ENCODE data around the gene UQCC2.

Gene UQCC2

GRCh38 chr6:33737267-33738026 lies 25.9 kb upstream of the UQCC2 start:
- Histone ChIP-seq H3K23ac (ENCODE audit: low read depth, low read length, poor library complexity) (no peak overlapping the region), H3K79me1 (ENCODE audit: low read depth, low read length) (no peaks in the 10 kb centered on the region), H3K27ac (replicated peaks; ENCODE audit: low read length) (no peak overlapping the region), H3K4ac (ENCODE audit: low read length) (no peak overlapping the region), H3K9me3 (replicated peaks in 1 of 2; ENCODE audit: control insufficient read depth in 2 of 2, insufficient read depth in 1 of 2, low read depth in 1 of 2, low read length in 2 of 2) (no peaks in the 10 kb centered on the region), H2AK5ac (ENCODE audit: low read depth, low read length) (peak overlapping the region; percentile 24), H3K4me1 (ENCODE audit: control insufficient read depth in 2 of 2, insufficient read depth in 1 of 2, low read depth in 1 of 2, low read length in 2 of 2) (no peaks in the 10 kb centered on the region), H2BK15ac (ENCODE audit: low read length) (no peak overlapping the region), H3K14ac (ENCODE audit: low read length) (no peak overlapping the region), H4K8ac (ENCODE audit: low read depth, low read length) (no peak overlapping the region), H2BK5ac (ENCODE audit: low read length) (no peak overlapping the region), H2BK12ac (ENCODE audit: low read length) (no peak overlapping the region), H3K27me3 (ENCODE audit: control insufficient read depth in 3 of 3, insufficient read depth in 3 of 3, low read depth in 1 of 3, low read length in 3 of 3) (no peaks in the 10 kb centered on the region), H3K4me3 (ENCODE audit: low read length in 2 of 2) (no peak overlapping the region), H3K36me3 (replicated peaks in 1 of 2; ENCODE audit: control insufficient read depth in 2 of 2, insufficient read depth in 2 of 2, low read length in 2 of 2) (no peaks in the 10 kb centered on the region), H2AFZ (ENCODE audit: low read length) (no peak overlapping the region), H2BK120ac (ENCODE audit: low read depth, low read length) (no peak overlapping the region), H3K4me2 (ENCODE audit: insufficient read depth, low read length, poor library complexity, severe bottlenecking) (no peak overlapping the region), H4K91ac (ENCODE audit: low read depth, low read length, poor library complexity) (no peak overlapping the region), H3K9ac (ENCODE audit: low read depth, low read length, poor library complexity) (no peak overlapping the region), H3K18ac (ENCODE audit: low read length) (no peak overlapping the region)
- no peak for DNase-seq (ENCODE audit: low spot score)
- WGBS, 2 donors (ENCODE audit: extremely low coverage in 2 of 2, insufficient read length in 2 of 2, insufficient replicate concordance in 1 of 2), result no CpG with 5 or more reads among the region's 15 CpGs

GRCh38 chr6:33735216-33735615 lies 23.7 kb upstream of the UQCC2 start:
- no peaks in the 10 kb centered on the region for H3K9me3 ChIP-seq (replicated peaks in 1 of 2; ENCODE audit: control insufficient read depth in 2 of 2, insufficient read depth in 1 of 2, low read depth in 1 of 2, low read length in 2 of 2)
- no CpG with 5 or more reads among the region's 18 CpGs for WGBS, 2 donors (ENCODE audit: extremely low coverage in 2 of 2, insufficient read length in 2 of 2, insufficient replicate concordance in 1 of 2)
- no peak overlapping the region for H2AK5ac ChIP-seq (ENCODE audit: low read depth, low read length)

GRCh38 chr6:33733709-33734007 lies 22.2 kb upstream of the UQCC2 start:
- H2AFZ ChIP-seq (ENCODE audit: low read length), result no peak overlapping the region
- no peaks in the 10 kb centered on the region for H3K36me3 ChIP-seq (replicated peaks in 1 of 2; ENCODE audit: control insufficient read depth in 2 of 2, insufficient read depth in 2 of 2, low read length in 2 of 2)
- H3K4me1 ChIP-seq (ENCODE audit: control insufficient read depth in 2 of 2, insufficient read depth in 1 of 2, low read depth in 1 of 2, low read length in 2 of 2), result peaks cover 0 to 5% of the 10 kb centered on the region in 2 donors
- H3K79me1 ChIP-seq (ENCODE audit: low read depth, low read length), result no peaks in the 10 kb centered on the region
- no peak overlapping the region for H4K91ac ChIP-seq (ENCODE audit: low read depth, low read length, poor library complexity)
- H3K14ac ChIP-seq (ENCODE audit: low read length), result no peak overlapping the region
- no peak for DNase-seq (ENCODE audit: low spot score)
- no CpG with 5 or more reads among the region's 8 CpGs for WGBS, 2 donors (ENCODE audit: extremely low coverage in 2 of 2, insufficient read length in 2 of 2, insufficient replicate concordance in 1 of 2)
- no peak overlapping the region for H3K4me3 ChIP-seq (ENCODE audit: low read length in 2 of 2)
- no peak overlapping the region for H3K27ac ChIP-seq (replicated peaks; ENCODE audit: low read length)
- no peak overlapping the region for H2AK5ac ChIP-seq (ENCODE audit: low read depth, low read length)
- no peak overlapping the region for H2BK15ac ChIP-seq (ENCODE audit: low read length)
- no peak overlapping the region for H3K18ac ChIP-seq (ENCODE audit: low read length)
- H3K27me3 ChIP-seq (ENCODE audit: control insufficient read depth in 3 of 3, insufficient read depth in 3 of 3, low read depth in 1 of 3, low read length in 3 of 3), result peaks cover 0 to 16% (median 0%) of the 10 kb centered on the region in 3 experiments
- no peak overlapping the region for H2BK5ac ChIP-seq (ENCODE audit: low read length)
- no peak overlapping the region for H3K9ac ChIP-seq (ENCODE audit: low read depth, low read length, poor library complexity)
- no peak overlapping the region for H3K23ac ChIP-seq (ENCODE audit: low read depth, low read length, poor library complexity)
- no peak overlapping the region for H2BK12ac ChIP-seq (ENCODE audit: low read length)
- no peak overlapping the region for H2BK120ac ChIP-seq (ENCODE audit: low read depth, low read length)
- no peak overlapping the region for H4K8ac ChIP-seq (ENCODE audit: low read depth, low read length)
- H3K4ac ChIP-seq (ENCODE audit: low read length), result no peak overlapping the region
- no peak overlapping the region for H3K4me2 ChIP-seq (ENCODE audit: insufficient read depth, low read length, poor library complexity, severe bottlenecking)
- no peaks in the 10 kb centered on the region for H3K9me3 ChIP-seq (replicated peaks in 1 of 2; ENCODE audit: control insufficient read depth in 2 of 2, insufficient read depth in 1 of 2, low read depth in 1 of 2, low read length in 2 of 2)

More at GRCh38 chr6:33735216-33735615, 23.7 kb upstream of the UQCC2 start:
- H3K18ac ChIP-seq (ENCODE audit: low read length), result peak overlapping the region; percentile 35
- H3K27me3 ChIP-seq (ENCODE audit: control insufficient read depth in 3 of 3, insufficient read depth in 3 of 3, low read depth in 1 of 3, low read length in 3 of 3), result peaks cover 0 to 9% (median 0%) of the 10 kb centered on the region in 3 experiments
- H2BK12ac ChIP-seq (ENCODE audit: low read length), result no peak overlapping the region
- H3K4me1 ChIP-seq (ENCODE audit: control insufficient read depth in 2 of 2, insufficient read depth in 1 of 2, low read depth in 1 of 2, low read length in 2 of 2), result peaks cover 0 to 5% of the 10 kb centered on the region in 2 donors
- no peak overlapping the region for H3K4ac ChIP-seq (ENCODE audit: low read length)
- H3K79me1 ChIP-seq (ENCODE audit: low read depth, low read length), result no peaks in the 10 kb centered on the region
- H3K9ac ChIP-seq (ENCODE audit: low read depth, low read length, poor library complexity), result no peak overlapping the region
- no peak overlapping the region for H2BK15ac ChIP-seq (ENCODE audit: low read length)
- H3K36me3 ChIP-seq (replicated peaks in 1 of 2; ENCODE audit: control insufficient read depth in 2 of 2, insufficient read depth in 2 of 2, low read length in 2 of 2), result no peaks in the 10 kb centered on the region
- H2BK120ac ChIP-seq (ENCODE audit: low read depth, low read length), result no peak overlapping the region
- H3K4me3 ChIP-seq (ENCODE audit: low read length in 2 of 2), result no peak overlapping the region
- no peak overlapping the region for H3K14ac ChIP-seq (ENCODE audit: low read length)
- no peak overlapping the region for H3K23ac ChIP-seq (ENCODE audit: low read depth, low read length, poor library complexity)
- H4K91ac ChIP-seq (ENCODE audit: low read depth, low read length, poor library complexity), result no peak overlapping the region
- no peak overlapping the region for H2AFZ ChIP-seq (ENCODE audit: low read length)
- no peak overlapping the region for H3K27ac ChIP-seq (replicated peaks; ENCODE audit: low read length)
- no peak overlapping the region for H4K8ac ChIP-seq (ENCODE audit: low read depth, low read length)
- H2BK5ac ChIP-seq (ENCODE audit: low read length), result no peak overlapping the region
- no peak overlapping the region for H3K4me2 ChIP-seq (ENCODE audit: insufficient read depth, low read length, poor library complexity, severe bottlenecking)
- DNase-seq (ENCODE audit: low spot score), result no peak

GRCh38 chr6:33732817-33733708 lies 21.6 kb upstream of the UQCC2 start:
- Histone ChIP-seq H4K91ac (ENCODE audit: low read depth, low read length, poor library complexity) (no peak overlapping the region), H3K36me3 (replicated peaks in 1 of 2; ENCODE audit: control insufficient read depth in 2 of 2, insufficient read depth in 2 of 2, low read length in 2 of 2) (no peaks in the 10 kb centered on the region), H3K23ac (ENCODE audit: low read depth, low read length, poor library complexity) (peak overlapping the region; percentile 3), H3K27me3 (ENCODE audit: control insufficient read depth in 3 of 3, insufficient read depth in 3 of 3, low read depth in 1 of 3, low read length in 3 of 3) (peaks cover 0 to 16% (median 0%) of the 10 kb centered on the region in 3 experiments), H4K8ac (ENCODE audit: low read depth, low read length) (no peak overlapping the region), H2AK5ac (ENCODE audit: low read depth, low read length) (peak overlapping the region; percentile 16), H3K4me1 (ENCODE audit: control insufficient read depth in 2 of 2, insufficient read depth in 1 of 2, low read depth in 1 of 2, low read length in 2 of 2) (peaks cover 0 to 5% of the 10 kb centered on the region in 2 donors), H2BK15ac (ENCODE audit: low read length) (no peak overlapping the region), H3K14ac (ENCODE audit: low read length) (no peak overlapping the region), H3K9ac (ENCODE audit: low read depth, low read length, poor library complexity) (no peak overlapping the region), H3K79me1 (ENCODE audit: low read depth, low read length) (no peaks in the 10 kb centered on the region), H2AFZ (ENCODE audit: low read length) (no peak overlapping the region), H3K4me3 (ENCODE audit: low read length in 2 of 2) (no peak overlapping the region), H3K9me3 (replicated peaks in 1 of 2; ENCODE audit: control insufficient read depth in 2 of 2, insufficient read depth in 1 of 2, low read depth in 1 of 2, low read length in 2 of 2) (no peaks in the 10 kb centered on the region), H3K18ac (ENCODE audit: low read length) (peak overlapping the region; percentile 16), H3K4ac (ENCODE audit: low read length) (no peak overlapping the region), H3K4me2 (ENCODE audit: insufficient read depth, low read length, poor library complexity, severe bottlenecking) (no peak overlapping the region), H2BK12ac (ENCODE audit: low read length) (no peak overlapping the region), H2BK5ac (ENCODE audit: low read length) (no peak overlapping the region), H2BK120ac (ENCODE audit: low read depth, low read length) (no peak overlapping the region), H3K27ac (replicated peaks; ENCODE audit: low read length) (no peak overlapping the region)
- no CpG with 5 or more reads among the region's 13 CpGs for WGBS, 2 donors (ENCODE audit: extremely low coverage in 2 of 2, insufficient read length in 2 of 2, insufficient replicate concordance in 1 of 2)
- no peak for DNase-seq (ENCODE audit: low spot score)
